GM18505 (cell line): Measurements from ENCODE around the gene GATA2.

ENCODE experiments used
- ATAC-seq: cut with Tn5 transposase; IDR thresholded peaks from one replicate; pipeline ENCODE4 v1.9.1; 2021; ENCODE audit not compliant: unreplicated experiment
- POLR2A ChIP-seq: IDR thresholded peaks from 4 replicates; pipeline ENCODE4 v1.6.1; 2011; ENCODE audit warnings: borderline replicate concordance; ENCODE audit not compliant: insufficient read depth, insufficient read length; ENCODE audit errors: extremely low read depth

The GATA2 gene

GRCh38 chr3:128497305-128498126 lies 4.5 kb upstream of the GATA2 start:
- no peak for TF ChIP-seq POLR2A
- no peak for ATAC-seq

- no peak for ATAC-seq
- no peak for TF ChIP-seq POLR2A
Observed at GRCh38 chr3:128496602-128497304, 3.8 kb upstream of the GATA2 start.

- no peak for TF ChIP-seq POLR2A
- no peak for ATAC-seq
Observed at GRCh38 chr3:128496019-128496601, 3.1 kb upstream of the GATA2 start.

GRCh38 chr3:128495435-128495970 lies 2.5 kb upstream of the GATA2 start:
- no peak for TF ChIP-seq POLR2A
- ATAC-seq = no peak

GRCh38 chr3:128494367-128494650 lies 1.3 kb upstream of the GATA2 start:
- ATAC-seq = no peak
- no peak for TF ChIP-seq POLR2A

- ATAC-seq = no peak
- no peak for TF ChIP-seq POLR2A
Observed at GRCh38 chr3:128493570-128494366, 767 bp upstream of the GATA2 start.

- no peak for ATAC-seq
- no peak for TF ChIP-seq POLR2A
Observed at GRCh38 chr3:128491941-128492670, 895 bp downstream of the GATA2 start.

- no peak for ATAC-seq
- no peak for TF ChIP-seq POLR2A
Observed at GRCh38 chr3:128491691-128491940, 1.4 kb downstream of the GATA2 start.

GRCh38 chr3:128490915-128491690 lies 1.9 kb downstream of the GATA2 start:
- no peak for ATAC-seq
- no peak for TF ChIP-seq POLR2A

- TF ChIP-seq POLR2A = no peak
Observed at GRCh38 chr3:128490650-128490914, 2.4 kb downstream of the GATA2 start.

GRCh38 chr3:128489927-128490649 lies 2.9 kb downstream of the GATA2 start:
- no peak for ATAC-seq
- no peak for TF ChIP-seq POLR2A

More at GRCh38 chr3:128490650-128490914, 2.4 kb downstream of the GATA2 start:
- no peak for ATAC-seq

GRCh38 chr3:128489674-128489926 lies 3.4 kb downstream of the GATA2 start:
- no peak for ATAC-seq
- no peak for TF ChIP-seq POLR2A
